GM21786 (cell line): ENCODE results near the gene HMGN5.
A peak's percentile ranks its signal among the peaks of the same experiment; 100 is the strongest.

Source experiments
- ATAC-seq: cut with Tn5 transposase; IDR thresholded peaks from one replicate; pipeline ENCODE4 v1.9.1; 2021; ENCODE audit not compliant: unreplicated experiment

The HMGN5 gene

GRCh38 chrX:81120936-81121371 lies 80.8 kb downstream of the HMGN5 start:
- peak; percentile 52 for ATAC-seq

GRCh38 chrX:81120258-81120935 lies 81.3 kb downstream of the HMGN5 start:
- peak; percentile 18 for ATAC-seq

GRCh38 chrX:81114757-81115156 lies 87.0 kb downstream of the HMGN5 start:
- ATAC-seq: no peak

- no peak for ATAC-seq
Measured at GRCh38 chrX:81110286-81110685, 91.4 kb downstream of the HMGN5 start.

- no peak for ATAC-seq
Measured at GRCh38 chrX:81082649-81083048, 119.1 kb downstream of the HMGN5 start.
